GM21528 (cell line): ENCODE results near the gene MCF2L.
"Not testable (repeated sequence)": the region's sequence is repeated elsewhere in the genome, so short reads cannot be mapped to it uniquely, and the experiment has no call there.

ENCODE experiments used
- ATAC-seq: cut with Tn5 transposase; IDR thresholded peaks from one replicate; pipeline ENCODE4 v1.9.1; 2021; ENCODE audit warnings: mild to moderate bottlenecking, moderate library complexity; ENCODE audit not compliant: unreplicated experiment, low FRiP score

The MCF2L gene

GRCh38 chr13:113043931-113044330 lies 74.9 kb downstream of the MCF2L start:
- no peak for ATAC-seq

DNA sequence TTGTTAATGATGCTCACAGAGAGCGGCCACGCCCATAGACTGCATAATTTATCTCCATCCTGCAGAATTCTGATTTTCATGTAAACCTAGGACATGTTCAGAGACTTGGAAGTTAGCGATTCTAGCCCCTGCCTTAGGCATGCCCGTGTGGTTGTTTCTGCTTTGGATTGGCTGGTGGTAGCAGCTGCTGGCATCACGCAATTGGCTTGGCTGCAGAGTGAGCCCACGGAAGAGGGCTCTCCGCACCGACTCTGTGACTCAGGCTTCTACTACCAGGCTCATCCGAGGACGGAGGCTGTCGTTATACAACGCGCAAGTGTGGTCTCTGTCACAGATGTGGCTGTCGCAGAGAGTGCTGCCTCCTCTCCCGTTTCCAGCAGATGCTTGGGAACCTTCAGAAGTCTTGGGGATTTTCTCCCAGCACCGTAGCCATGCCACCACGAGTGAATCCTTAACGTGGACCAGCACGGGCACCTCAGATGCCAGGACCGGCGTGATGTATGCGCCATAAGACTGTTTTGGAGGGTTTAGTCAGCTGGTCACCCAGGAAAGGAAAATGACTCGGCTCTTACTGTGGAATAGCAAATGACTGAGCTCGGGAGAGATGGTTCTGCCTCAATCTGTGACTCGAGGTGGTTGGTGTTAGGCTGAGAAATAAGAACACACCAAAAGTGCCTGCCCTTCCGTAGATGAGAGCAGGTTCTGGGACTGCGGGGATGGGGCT lies 75.5 kb downstream of the MCF2L start:
- ATAC-seq: no peak

DNA sequence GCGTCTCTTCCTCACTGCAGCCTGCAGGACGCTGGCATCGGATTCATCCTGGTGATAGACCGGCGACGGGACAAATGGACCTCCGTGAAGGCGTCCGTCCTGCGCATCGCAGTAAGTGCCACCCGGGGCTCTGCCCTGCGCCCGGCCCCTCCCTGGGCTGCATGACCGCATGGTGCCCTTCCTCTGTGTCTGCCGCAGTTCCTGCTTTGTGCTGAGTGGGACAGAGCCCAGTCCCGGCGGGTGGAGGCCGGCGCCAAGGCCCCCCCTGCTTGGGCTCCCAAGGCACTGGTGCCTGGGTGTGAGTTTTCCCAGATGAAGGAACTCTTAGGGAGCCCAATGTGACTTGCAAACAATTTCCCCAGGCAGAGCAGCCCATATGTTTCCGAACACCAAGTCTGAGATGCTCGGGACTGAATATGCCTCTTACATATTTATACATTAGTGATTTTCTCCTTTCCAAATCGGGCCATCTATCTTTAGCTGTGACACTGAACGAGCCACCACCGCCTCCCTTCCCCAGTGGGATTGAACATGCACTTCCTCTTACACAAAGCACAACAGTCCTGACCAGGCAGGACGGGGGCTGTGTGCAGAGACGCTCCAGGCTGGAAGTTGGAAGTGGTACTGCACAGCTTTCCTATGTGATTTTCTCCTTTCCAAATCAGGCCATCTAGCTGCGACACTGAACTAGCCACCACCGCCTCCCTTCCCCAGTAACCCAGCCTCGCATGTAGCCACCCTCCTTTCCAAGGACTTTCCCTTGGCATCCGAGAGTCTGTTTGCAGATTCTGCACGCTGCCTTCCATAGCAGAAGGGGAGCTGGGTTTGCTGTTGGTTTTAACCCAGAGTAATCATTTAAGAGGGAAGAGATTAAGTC lies 76.5 kb downstream of the MCF2L start:
- ATAC-seq: no peak

DNA sequence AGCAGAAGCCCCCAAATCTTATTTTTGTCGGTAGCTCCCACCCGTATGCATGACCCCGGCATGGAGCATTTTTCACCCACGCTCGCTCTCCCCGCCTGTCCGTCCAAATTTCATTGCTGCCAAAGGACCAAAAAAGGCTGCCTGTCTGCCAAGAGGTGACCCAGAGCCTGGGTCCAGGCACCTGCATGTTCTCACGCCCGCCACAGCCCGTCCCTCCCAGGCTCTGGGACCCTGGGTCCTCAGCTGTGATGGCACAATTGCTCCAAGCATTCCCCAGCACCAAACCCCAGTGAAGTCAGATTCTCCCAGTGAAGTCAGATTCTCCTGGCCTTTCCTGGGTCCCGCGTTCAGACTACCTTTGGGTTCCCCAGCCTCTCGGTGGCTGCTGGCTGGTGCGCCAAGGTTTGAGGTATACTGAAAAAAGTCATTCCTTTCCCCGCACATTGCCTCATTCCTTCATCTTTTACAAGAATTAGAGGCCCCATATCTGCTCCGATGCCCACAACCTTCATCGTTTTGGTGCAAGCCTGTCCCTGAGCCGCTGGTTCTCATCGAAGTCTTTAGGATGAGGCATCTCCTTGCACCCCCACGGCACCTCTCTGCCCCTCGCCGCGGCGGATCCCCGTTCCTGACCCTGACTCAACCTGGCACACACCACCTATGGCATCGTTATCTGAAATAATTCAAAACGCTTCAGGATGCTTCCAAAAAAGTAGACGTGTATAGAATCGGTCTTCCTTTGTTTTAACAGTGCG lies 77.3 kb downstream of the MCF2L start:
- ATAC-seq: no peak

- ATAC-seq: no peak
These were observed 77.8 kb downstream of the MCF2L start for GRCh38 chr13:113046883-113047244.

DNA sequence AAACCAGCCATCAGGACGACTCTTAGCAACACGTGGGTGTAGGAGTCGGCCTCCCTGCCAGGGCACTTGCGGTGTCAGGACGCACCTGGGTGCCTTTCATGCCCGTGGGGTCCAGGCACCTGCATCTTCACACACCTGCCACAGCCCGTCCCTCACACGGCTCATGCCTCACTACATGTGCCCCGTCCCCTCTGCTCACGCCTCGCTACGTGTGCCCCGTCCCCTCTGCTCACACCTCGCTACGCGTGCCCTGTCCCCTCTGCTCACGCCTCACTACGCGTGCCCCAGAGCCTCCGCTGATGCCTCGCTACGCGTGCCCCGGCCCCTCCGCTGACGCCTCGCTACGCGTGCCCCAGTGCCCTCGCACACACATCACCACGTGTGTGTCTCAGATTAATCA lies 78.6 kb downstream of the MCF2L start:
- ATAC-seq: no peak

DNA sequence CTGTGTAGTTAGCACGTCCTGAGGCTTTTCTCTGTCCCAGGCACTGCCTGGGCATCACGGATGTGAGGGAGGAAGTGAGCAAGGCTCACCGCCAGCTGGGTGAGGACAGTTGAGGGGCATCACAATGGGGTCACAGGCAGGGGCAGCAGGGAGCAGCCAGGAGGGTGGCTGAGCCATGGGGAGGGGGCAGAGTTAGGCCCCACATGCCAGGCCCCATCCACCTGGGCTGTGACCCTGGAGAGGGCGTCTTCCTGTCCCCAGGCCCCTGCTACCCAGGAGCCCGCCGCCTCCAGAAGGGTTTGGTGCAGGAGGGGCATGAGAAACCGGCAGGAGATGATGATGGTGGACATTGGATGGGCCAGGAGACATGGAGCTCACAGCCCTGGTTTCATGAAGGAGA lies 79.8 kb downstream of the MCF2L start:
- ATAC-seq: no peak

GRCh38 chr13:113049521-113049941 lies 80.5 kb downstream of the MCF2L start:
- ATAC-seq: no peak

- ATAC-seq: no peak
These were observed 81.0 kb downstream of the MCF2L start for GRCh38 chr13:113049981-113050380.

DNA sequence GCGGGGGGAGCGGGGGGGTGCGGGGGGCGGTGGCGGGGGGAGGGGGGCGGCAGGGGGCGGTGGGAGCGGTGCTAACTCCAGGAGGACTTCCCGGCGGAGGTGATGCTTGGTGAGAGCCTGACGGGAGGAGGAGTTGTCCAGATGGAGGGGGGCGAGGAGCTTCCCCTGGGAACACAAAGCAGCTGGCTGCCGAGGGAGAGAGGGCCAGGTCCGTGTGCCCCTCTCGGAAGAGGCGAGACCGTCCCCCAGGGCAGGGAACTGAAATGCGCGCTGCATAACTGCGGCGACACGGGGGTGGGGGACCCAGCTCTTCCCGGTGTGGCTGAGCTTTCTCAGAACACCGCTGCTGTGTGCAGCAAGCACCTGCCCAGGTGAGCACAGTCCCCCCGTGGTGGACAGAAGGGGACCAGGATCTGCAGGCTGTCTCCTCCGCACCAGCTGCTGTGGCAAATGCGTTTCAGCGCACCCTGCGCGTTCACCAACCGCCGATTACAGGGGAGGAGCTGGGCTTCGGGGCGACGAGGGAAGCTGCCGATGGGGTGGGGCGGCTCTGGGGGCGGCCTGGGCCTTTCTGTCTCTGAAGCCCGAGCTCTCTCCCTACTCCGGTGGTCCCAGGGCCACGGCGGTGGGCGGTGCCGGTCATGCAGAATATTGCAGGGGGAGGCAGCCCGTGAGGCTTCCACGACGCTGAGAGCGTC lies 81.9 kb downstream of the MCF2L start:
- no peak for ATAC-seq

GRCh38 chr13:113051641-113052040 lies 82.6 kb downstream of the MCF2L start:
- no peak for ATAC-seq

- no peak for ATAC-seq
These were observed 83.2 kb downstream of the MCF2L start for GRCh38 chr13:113052206-113052605.

DNA sequence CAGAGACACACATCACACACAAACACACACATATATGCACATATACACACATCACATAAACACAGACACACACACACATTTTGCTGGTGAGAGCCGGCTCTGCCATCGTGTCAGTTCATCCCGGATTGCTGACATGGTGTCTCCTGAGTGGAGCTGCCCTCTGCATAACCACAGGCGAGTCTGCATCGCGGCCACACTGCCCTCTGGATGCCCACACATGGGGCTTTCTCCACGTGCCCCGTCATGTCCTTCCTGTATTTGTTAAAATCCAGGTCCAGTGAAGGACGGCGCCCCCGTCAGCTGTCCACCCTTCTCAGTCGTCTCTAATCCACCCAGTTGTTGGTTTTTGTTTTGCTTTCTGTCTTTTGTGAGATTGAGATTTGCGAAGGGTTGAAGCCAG lies 84.0 kb downstream of the MCF2L start:
- ATAC-seq: no peak

DNA sequence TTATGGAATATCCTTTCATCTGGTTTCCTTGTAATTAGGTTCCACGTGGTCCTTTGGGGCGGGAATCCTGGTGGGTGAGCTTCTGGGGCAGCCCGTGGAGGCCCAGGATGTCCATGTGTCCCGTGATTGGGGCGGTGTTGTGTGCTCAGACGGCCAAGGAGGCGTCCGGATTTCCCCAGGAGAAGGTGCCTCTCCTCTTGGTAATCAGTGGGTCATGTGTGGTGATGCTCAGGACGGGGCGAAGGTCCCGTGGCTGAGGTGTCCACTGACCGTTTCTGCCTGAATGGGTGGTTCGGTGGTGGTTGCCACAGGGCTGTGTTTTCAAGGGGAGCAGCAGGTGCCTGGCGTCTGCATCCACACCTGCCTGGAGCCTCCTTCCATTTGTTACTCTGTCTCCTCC lies 84.4 kb downstream of the MCF2L start:
- ATAC-seq: no peak

DNA sequence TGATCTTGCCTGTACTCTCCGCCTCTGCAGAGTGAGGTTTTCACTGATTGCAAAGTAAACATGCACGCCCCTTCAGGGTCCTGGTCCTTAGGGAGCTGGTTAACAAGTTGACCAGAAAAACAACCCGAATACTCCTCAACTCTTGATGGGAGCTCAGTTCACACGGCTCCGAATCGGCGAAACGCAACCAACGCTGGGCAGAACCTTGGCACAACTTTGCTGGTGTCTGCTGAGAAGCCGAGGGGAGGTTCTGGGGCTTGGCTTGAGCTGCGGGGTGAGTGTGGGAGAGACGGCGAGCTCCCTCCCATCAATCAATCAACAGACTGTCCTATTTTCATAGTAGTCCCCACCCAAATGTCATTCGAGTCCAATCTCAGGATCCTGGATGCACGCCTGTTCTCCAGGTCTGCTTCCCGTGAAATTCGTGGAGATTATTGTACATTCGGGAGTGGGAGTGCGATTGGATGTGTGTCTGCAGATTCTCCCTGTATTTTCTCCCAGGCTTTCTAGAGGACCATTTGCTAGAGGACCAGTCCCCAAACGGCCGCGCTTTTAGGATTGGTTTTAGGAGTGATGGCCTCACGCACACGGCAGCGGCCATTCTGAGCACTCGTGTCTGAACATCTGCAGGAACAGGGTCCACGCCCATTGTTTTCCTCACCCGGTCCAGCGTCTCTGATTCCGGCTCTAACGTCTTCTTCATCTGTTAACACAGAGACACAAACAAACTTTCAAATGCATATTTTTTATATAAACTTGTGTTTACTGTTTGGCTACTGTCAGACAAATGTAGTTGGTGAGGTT lies 85.0 kb downstream of the MCF2L start:
- no peak for ATAC-seq

- ATAC-seq: no peak
These were observed 88.1 kb downstream of the MCF2L start for GRCh38 chr13:113057084-113057483.

DNA sequence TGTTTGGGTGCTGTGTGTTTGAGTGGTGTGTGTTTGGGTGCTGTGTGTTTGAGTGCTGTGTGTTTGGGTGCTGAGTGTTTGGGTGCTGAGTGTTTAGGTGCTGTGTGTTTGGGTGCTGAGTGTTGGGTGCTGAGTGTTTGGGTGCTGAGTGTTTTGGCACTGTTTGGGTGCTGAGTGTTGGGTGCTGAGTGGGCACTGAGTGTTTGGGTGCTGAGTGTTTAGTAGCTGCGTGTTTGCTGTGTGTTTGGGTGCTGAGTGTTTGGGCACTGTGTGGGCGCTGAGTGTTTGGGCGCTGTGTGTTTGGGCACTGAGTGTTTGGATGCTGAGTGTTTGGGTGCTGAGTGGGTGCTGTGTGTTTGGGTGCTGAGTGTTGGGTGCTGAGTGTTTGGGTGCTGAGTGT lies 88.5 kb downstream of the MCF2L start:
- ATAC-seq: not testable (repeated sequence)

- no peak for ATAC-seq
These were observed 89.3 kb downstream of the MCF2L start for GRCh38 chr13:113058129-113058987.
